Panc1 (cell line): ENCODE results near the gene RHBDD1. TPM values are rescaled to one million over a fixed set of nuclear protein-coding genes. Genes with fewer than 3 reads are reported as not detected.

Source experiments
- ATAC-seq: fragments of 200-7000 bp; cut with Tn5 transposase; 2 replicates; pipeline ENCODE4 v1.9.1; 2020; ENCODE audit warnings: mild to moderate bottlenecking, moderate library complexity
- BruUV-seq: library from RNA; stranded (reverse); fragments of 400-500 nt; replicated peaks from 2 replicates; lab custom pipeline; 2021; lab: Mats Ljungman, UMichigan
- CTCF ChIA-PET: fragments of 300-600 bp; sonication (Branson Sonifier 250); formaldehyde crosslinking; loops from one replicate; lab custom pipeline; 2022; ENCODE audit warnings: antibody characterized with exemption; lab: Charles Lee
- POLR2A ChIA-PET: fragments of 300-600 bp; sonication (Branson Sonifier 250); formaldehyde crosslinking; loops from one replicate; lab custom pipeline; 2022; ENCODE audit warnings: antibody characterized with exemption; lab: Charles Lee
- DNase-seq: peaks from one replicate; pipeline ENCODE4 v3.0.0-alpha.2; 2010; ENCODE audit warnings: low read depth, low spot score
- H3K27ac ChIP-seq: 2 replicates; pipeline ENCODE4 v1.5.1; 2011; ENCODE audit warnings: mild to moderate bottlenecking, low read length, inconsistent platforms
- H3K27me3 ChIP-seq: fragments of 200-500 bp; sonication (Bioruptor generic); 2 replicates; pipeline ENCODE4 v1.6.0; 2014; ENCODE audit warnings: low read length, inconsistent platforms; ENCODE audit not compliant: control insufficient read depth, insufficient read depth
- H3K36me3 ChIP-seq: fragments of 200-500 bp; sonication (Bioruptor generic); 2 replicates; pipeline ENCODE4 v1.5.1; 2014; ENCODE audit warnings: inconsistent platforms, mild to moderate bottlenecking, low read length, moderate library complexity; ENCODE audit not compliant: control insufficient read depth, insufficient read depth
- H3K4me1 ChIP-seq: 2 replicates; pipeline ENCODE4 v1.5.1; 2011; ENCODE audit warnings: inconsistent platforms, mild to moderate bottlenecking, low read length, moderate library complexity; ENCODE audit not compliant: control insufficient read depth, insufficient read depth
- H3K4me3 ChIP-seq, 2 experiments: 2 replicates each; pipeline ENCODE4 v1.5.1; 2011 to 2012; ENCODE audit warnings: low read depth in 2 of 2, low read length in 2 of 2, mild to moderate bottlenecking in 2 of 2, inconsistent platforms in 1 of 2, moderate library complexity in 1 of 2
- H3K9me3 ChIP-seq: fragments of 200-500 bp; sonication (Bioruptor generic); 2 replicates; pipeline ENCODE4 v1.5.1; 2014; ENCODE audit warnings: low read depth, mild to moderate bottlenecking, inconsistent platforms, low read length, moderate library complexity; ENCODE audit not compliant: control insufficient read depth, insufficient read depth
- POLR2AphosphoS5 ChIP-seq: IDR thresholded peaks from 2 replicates; pipeline ENCODE4 v1.6.1; 2012; ENCODE audit warnings: mild to moderate bottlenecking, low read depth, low read length, moderate library complexity
- REST ChIP-seq, 2 experiments: IDR thresholded peaks; 2 replicates each; pipeline ENCODE4 v1.6.1; 2011 to 2012; ENCODE audit warnings: low read depth in 2 of 2, control low read depth in 1 of 2, low read length in 1 of 2, mild to moderate bottlenecking in 1 of 2, moderate library complexity in 1 of 2; ENCODE audit not compliant: insufficient read depth in 1 of 2
- SIN3A ChIP-seq: IDR thresholded peaks from 2 replicates; pipeline ENCODE4 v1.6.1; 2012; ENCODE audit warnings: low read depth, mild to moderate bottlenecking, low read length, moderate library complexity, borderline replicate concordance; ENCODE audit not compliant: insufficient read depth
- TCF7L2 ChIP-seq: IDR thresholded peaks from 2 replicates; pipeline ENCODE4 v1.6.1; 2011; ENCODE audit warnings: mild to moderate bottlenecking, low read depth, low read length, inconsistent platforms
- in situ Hi-C: cut with HindIII; loops from 2 replicates; pipeline ENCODE4 v1.10.0; 2016; ENCODE audit warnings: low sequenced_read_pairs, low pct_unique_long_range_greater_than_20kb
- intact Hi-C: fragments of 100-400 bp; cut with micrococcal nuclease; formaldehyde crosslinking; loops from one replicate; pipeline ENCODE4 v1.10.0; 2022; ENCODE audit not compliant: unreplicated experiment
- total RNA-seq: library from RNA; stranded (reverse); gene quantifications from one replicate; pipeline ENCODE4 v1.2.1, GENCODE V29; 2021; ENCODE audit not compliant: unreplicated experiment
- TF ChIP-seq, protein P1 (sequence below): fragments of 450-650 bp; IDR thresholded peaks from 2 replicates; pipeline ENCODE4 v1.5.1; 2017; ENCODE audit warnings: mild to moderate bottlenecking

The RHBDD1 gene
- total RNA-seq, 1 experiment from 2014 or later: 25.3 TPM

GRCh38 chr2:226868331-226869162 lies 32.7 kb downstream of the RHBDD1 start:
- no peaks in the 10 kb centered on the region for H3K27me3 ChIP-seq
- DNase-seq (no peak), ATAC-seq (no peak)
- H3K4me1 ChIP-seq: no peaks in the 10 kb centered on the region
- in situ Hi-C loops: no loop called here
- ChIA-PET POLR2A (no interaction called here), CTCF (no interaction called here)
- H3K9me3 ChIP-seq: no peaks in the 10 kb centered on the region
- H3K36me3 ChIP-seq: no peaks in the 10 kb centered on the region
- H3K4me3 ChIP-seq: no peak overlapping the region
- H3K27ac ChIP-seq: no peak overlapping the region
- BruUV-seq: no TSS peak
- intact Hi-C loops: no loop called here
- TF ChIP-seq REST (IDR thresholded peaks at IDR 0.05; ENCODE audit: insufficient read depth in 1 of 2, low read depth in 2 of 2, low read length in 1 of 2) (no peak), TCF7L2 (no peak), POLR2AphosphoS5 (no peak), SIN3A (no peak)
- TF ChIP-seq, protein P1, sequence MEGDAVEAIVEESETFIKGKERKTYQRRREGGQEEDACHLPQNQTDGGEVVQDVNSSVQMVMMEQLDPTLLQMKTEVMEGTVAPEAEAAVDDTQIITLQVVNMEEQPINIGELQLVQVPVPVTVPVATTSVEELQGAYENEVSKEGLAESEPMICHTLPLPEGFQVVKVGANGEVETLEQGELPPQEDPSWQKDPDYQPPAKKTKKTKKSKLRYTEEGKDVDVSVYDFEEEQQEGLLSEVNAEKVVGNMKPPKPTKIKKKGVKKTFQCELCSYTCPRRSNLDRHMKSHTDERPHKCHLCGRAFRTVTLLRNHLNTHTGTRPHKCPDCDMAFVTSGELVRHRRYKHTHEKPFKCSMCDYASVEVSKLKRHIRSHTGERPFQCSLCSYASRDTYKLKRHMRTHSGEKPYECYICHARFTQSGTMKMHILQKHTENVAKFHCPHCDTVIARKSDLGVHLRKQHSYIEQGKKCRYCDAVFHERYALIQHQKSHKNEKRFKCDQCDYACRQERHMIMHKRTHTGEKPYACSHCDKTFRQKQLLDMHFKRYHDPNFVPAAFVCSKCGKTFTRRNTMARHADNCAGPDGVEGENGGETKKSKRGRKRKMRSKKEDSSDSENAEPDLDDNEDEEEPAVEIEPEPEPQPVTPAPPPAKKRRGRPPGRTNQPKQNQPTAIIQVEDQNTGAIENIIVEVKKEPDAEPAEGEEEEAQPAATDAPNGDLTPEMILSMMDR: no peak

DNA sequence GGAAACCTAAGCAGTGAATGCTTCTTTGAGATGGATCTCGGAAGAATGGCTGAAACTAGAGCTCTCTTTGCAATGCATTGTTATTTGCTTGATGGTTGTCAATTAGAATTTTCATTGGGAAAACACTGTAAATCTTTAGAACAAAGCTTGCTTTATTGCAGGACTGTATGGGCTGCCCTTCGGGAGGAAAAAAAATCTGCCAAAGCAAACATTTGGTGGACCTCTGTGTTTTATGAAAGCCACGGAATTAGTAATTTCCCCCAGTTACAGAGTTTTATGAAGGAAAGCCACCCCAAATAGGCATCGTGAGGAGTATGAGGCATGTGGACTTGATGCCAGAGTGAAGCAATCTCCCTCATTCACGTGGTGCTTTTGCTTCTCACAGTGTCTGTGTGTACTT lies 33.5 kb downstream of the RHBDD1 start:
- no peak overlapping the region for H3K27ac ChIP-seq
- ChIA-PET POLR2A (no interaction called here), CTCF (no interaction called here)
- ATAC-seq (no peak), DNase-seq (no peak)
- H3K27me3 ChIP-seq: no peaks in the 10 kb centered on the region
- H3K36me3 ChIP-seq: no peaks in the 10 kb centered on the region
- in situ Hi-C loops: no loop called here
- H3K9me3 ChIP-seq: no peaks in the 10 kb centered on the region
- no peak overlapping the region for H3K4me3 ChIP-seq
- TF ChIP-seq, protein P1: no peak
- TF ChIP-seq POLR2AphosphoS5: no peak
- BruUV-seq: no TSS peak
- intact Hi-C loops: no loop called here
- H3K4me1 ChIP-seq: no peaks in the 10 kb centered on the region
